GM20000 (cell line): ENCODE measurements around the gene HCFC1.

Experiments used
- DNase-seq: peaks from one replicate; pipeline ENCODE4 v3.0.0; 2012; ENCODE audit warnings: low spot score
- TF ChIP-seq, protein P1 (sequence below): IDR thresholded peaks from 2 replicates; pipeline ENCODE4 v1.5.1; 2012; ENCODE audit warnings: mild to moderate bottlenecking, control low read depth; ENCODE audit errors: extremely low read depth, missing control alignments

Gene HCFC1

DNA sequence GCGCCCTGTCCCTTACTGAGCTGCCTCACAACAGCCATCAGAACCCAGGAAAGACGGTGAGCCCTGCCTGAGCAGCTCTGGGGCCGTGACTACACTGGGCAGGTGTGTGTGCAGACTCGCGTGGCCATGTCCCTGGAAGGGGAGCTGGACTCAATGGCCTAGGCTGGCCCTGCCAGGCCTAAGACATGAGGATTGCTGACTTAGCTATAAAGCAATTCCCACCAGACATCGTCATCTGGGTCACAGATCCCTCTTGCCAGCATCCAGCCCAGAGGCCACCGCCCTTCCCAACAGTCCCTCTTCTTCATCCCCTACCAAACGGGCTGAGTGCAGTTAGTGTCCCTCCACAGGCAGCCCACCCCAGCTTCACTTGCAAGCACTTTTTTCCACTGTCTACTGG is 40.5 kb downstream of the HCFC1 start:
- DNase-seq, result no peak
- TF ChIP-seq, protein P1, sequence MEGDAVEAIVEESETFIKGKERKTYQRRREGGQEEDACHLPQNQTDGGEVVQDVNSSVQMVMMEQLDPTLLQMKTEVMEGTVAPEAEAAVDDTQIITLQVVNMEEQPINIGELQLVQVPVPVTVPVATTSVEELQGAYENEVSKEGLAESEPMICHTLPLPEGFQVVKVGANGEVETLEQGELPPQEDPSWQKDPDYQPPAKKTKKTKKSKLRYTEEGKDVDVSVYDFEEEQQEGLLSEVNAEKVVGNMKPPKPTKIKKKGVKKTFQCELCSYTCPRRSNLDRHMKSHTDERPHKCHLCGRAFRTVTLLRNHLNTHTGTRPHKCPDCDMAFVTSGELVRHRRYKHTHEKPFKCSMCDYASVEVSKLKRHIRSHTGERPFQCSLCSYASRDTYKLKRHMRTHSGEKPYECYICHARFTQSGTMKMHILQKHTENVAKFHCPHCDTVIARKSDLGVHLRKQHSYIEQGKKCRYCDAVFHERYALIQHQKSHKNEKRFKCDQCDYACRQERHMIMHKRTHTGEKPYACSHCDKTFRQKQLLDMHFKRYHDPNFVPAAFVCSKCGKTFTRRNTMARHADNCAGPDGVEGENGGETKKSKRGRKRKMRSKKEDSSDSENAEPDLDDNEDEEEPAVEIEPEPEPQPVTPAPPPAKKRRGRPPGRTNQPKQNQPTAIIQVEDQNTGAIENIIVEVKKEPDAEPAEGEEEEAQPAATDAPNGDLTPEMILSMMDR, result no peak

DNA sequence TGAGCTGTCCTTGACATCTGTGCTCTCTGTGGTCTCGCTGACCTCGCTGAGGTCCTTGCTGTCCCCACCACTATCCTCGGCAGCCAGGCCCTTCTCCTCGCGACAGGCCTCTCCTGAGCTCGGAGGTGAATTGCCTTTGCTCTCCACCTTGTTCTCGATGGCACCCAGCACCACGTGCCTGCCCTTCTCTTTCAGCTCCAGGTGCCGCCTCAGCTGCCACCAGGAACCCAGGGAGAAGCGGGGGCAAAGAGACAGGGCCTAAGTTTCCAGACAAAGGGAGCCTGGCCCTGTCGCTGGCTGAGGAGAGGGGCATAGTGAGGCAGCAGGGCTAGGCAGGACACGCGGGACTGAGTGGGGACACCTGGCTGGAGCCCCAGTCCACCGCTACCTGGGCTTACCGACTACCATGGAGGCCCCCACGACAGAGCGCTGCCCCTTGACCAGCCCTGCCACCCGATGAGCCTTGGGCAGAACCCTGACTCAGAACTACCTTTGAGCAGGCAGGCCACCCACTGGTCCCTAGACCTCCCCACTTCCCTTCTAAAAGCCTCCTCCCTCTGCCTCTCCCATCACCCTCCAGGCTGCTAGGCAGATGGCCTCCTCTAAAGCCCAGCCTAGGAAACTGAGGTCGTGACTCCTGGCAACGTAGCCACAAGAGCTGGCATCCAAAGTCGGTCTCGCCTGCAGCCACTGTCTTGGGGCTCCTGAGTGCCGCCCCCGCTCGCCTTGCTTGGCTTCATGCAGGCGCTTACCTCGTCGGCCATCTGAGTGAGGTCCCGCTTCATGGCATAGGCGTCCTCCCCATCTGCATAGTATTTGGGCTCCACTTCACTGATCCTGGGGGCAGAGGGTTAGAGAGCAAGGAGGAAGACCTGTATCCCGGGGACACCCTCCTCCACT is 41.4 kb downstream of the HCFC1 start:
- no peak for DNase-seq
- TF ChIP-seq, protein P1, result no peak

DNA sequence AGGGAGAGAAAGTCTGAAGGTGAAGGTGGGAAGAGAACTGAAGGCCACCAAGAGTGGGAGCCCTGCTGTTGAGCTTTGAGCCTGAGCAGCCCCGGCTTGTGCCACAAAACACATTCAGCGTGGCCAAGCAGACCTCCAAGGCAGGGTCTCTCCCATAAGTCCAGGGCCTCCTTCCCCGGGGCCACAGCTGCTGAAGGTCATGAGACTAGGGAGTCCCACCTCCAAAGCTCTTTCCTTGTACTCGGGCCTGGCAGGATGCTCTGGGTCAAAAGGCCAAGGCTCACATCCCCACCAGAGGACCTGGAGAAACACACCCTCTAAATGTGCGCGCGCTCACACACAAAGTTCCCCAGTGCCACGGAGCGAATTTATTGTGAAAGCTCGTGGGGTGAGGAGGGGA is 42.0 kb downstream of the HCFC1 start:
- DNase-seq, result no peak
- TF ChIP-seq, protein P1, result no peak

DNA sequence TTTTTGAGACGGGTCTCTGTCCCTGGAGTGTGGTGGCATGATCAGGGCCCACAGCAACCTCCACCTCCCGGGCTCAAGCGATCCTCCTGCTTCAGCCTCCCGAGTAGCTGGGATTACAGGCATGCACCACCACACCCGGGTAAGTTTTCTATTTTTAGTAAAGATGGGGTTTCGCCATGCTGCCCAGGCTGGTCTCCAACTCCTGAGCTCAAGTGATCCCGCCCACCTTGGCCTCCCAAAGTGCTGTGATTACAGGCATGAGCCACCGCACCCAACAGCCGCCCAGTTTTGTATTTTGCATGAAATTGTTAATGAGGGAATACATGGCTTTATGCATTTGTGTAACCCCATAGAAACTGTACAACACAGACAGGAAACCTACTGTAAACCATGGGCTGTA is 42.8 kb downstream of the HCFC1 start:
- TF ChIP-seq, protein P1, result no peak
- DNase-seq, result no peak

DNA sequence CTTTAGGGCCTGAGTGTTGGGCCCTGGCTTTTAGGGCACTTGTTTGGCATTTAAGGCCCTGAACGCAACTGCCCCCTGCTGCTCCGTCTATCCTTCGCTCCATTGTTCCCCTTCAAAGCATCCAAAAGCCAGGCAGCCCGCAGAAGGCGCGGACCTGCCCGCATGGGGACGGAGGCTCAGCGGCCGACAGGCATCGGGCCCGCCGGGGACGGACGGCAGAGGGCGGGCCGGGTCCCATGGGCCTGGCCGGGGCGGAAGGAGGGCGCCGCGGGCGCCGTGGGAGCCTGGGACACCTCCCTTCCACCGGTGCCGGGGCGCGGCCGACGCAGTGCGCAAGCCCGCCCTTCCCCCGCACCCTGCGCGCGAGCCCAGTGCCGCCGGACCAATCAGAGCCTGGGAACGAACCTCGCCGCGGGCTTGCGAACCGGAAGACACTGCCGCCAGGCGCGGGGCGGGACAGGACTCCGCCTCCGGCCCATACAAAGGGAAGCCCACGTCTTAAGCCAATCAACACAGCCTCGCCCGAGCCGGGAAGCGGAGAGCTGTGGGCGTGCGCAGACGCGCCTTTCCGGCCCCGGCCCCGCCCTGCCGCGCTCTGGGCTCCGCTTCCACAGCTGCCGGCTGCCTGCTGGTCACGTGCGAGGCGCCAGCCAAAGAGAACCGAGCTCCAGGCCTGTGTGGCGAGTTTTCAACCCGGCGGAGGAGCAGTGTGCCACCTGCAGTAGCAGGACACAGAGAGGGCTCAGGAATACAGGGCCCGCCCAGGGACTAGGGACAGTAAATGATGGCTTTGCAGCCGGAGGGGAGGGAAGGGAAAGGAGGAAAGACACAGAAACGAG is 43.5 kb downstream of the HCFC1 start:
- DNase-seq, result peak; percentile 95
- TF ChIP-seq, protein P1, result no peak

DNA sequence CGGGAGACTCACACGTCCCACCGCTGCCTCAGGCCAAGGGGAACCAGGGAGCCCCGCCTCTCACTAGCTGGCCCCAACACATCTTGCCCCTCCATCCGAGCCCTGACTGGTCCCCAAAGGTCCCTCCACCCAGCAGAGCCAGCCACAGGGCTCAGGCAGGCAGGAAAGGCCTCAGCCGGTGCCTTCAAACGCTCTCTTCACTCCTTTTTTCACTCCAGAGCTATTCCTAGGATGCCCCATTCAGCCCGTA is 44.0 kb downstream of the HCFC1 start:
- no peak for DNase-seq
- TF ChIP-seq, protein P1, result no peak

DNA sequence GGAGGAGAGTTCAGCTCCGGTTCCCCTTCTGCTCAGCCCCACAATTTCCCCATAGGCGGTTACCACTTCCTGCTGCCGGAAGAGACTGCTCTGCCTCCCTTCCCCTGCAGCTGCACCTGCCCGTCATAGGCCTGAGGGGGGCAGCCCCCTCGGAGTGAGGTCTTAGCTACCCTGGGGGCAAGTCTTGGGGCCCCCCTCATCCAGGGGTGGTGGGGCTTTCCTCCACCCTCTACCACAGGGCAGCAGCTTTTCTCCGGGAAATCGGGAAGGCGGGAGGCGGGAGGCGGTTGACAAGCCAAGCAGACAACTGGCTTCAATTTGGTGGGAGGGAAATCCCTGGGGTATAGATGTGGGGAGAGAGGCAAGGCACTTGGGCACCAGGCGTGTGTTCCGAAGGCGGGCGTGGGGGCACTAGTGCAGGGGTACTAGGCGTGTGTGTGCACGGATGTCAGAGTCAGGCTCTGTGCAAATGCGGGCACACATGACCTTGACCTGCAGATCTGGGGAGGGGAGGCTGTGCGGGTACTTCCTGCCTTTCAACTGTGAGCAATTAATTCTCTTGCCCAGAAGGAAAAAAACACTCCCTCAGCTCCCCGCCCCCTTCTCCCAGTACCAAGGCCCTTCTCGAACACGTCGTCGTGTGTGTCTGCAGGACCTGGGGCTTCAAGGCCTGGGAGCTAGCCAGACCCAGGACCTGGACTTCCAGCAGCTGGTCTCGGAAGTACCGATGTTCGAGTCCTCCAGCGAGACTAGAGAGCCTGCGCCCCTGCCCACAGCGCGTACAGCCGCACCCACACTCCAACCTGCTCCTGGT is 44.6 kb downstream of the HCFC1 start:
- TF ChIP-seq, protein P1, result no peak
- peak; percentile 86 for DNase-seq
